ENCODE results near the gene DEFB116.

DEFB116 gene

DNA sequence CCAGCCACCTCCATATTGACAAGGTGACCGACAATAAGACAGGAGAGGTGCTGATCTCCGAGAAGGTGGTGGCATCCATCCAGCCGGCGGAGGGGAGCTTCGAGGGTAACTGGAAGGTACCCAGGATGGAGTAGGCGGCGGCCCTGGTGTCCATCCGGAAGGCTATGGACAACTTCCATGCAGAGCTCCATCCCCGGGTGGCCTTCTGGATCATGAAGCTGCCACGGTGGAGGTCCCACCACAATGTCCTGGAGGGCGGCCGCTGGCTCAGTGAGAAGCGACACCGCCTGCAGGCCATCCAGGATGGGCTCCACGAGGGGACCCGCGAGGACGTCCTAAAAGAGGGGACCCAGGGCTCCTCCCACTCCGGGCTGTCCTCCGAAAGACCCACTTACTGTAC is 33.9 kb downstream of the DEFB116 start:
- Histone ChIP-seq H3K79me2 (ENCODE audit: low read length) (no peaks in the 10 kb centered on the region), H3K9ac (ENCODE audit: low read length) (no peak overlapping the region), H3K4me3 (ENCODE audit: low read length) (no peak overlapping the region), H3K4me2 (ENCODE audit: low read depth, low read length) (no peak overlapping the region), H2AFZ (ENCODE audit: low read length) (no peak overlapping the region), H3K27me3 (replicated peaks; ENCODE audit: insufficient read depth, low read length) (no peaks in the 10 kb centered on the region), H3K4me1 (ENCODE audit: low read length) (no peaks in the 10 kb centered on the region), H3K9me2 (replicated peaks; ENCODE audit: insufficient read depth, low read length) (no peaks in the 10 kb centered on the region), H3K36me3 (replicated peaks; ENCODE audit: insufficient read depth, low read length) (no peaks in the 10 kb centered on the region), H3F3A (ENCODE audit: insufficient read depth, low read length) (no peaks in the 10 kb centered on the region), H4K20me1 (ENCODE audit: insufficient read depth, low read length) (no peaks in the 10 kb centered on the region), H3K27ac (ENCODE audit: low read length) (no peak overlapping the region), H3K9me3 (replicated peaks; ENCODE audit: insufficient read depth, low read length) (no peaks in the 10 kb centered on the region)
- TF ChIP-seq EZH2phosphoT487 (IDR thresholded peaks at IDR 0.05; ENCODE audit: low read length) (no peak), EZH2 (optimal IDR thresholded peaks at IDR 0.05; ENCODE audit: low read depth, low read length) (no peak)
- TF ChIP-seq, protein P1, sequence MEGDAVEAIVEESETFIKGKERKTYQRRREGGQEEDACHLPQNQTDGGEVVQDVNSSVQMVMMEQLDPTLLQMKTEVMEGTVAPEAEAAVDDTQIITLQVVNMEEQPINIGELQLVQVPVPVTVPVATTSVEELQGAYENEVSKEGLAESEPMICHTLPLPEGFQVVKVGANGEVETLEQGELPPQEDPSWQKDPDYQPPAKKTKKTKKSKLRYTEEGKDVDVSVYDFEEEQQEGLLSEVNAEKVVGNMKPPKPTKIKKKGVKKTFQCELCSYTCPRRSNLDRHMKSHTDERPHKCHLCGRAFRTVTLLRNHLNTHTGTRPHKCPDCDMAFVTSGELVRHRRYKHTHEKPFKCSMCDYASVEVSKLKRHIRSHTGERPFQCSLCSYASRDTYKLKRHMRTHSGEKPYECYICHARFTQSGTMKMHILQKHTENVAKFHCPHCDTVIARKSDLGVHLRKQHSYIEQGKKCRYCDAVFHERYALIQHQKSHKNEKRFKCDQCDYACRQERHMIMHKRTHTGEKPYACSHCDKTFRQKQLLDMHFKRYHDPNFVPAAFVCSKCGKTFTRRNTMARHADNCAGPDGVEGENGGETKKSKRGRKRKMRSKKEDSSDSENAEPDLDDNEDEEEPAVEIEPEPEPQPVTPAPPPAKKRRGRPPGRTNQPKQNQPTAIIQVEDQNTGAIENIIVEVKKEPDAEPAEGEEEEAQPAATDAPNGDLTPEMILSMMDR (IDR thresholded peaks at IDR 0.05; ENCODE audit: low read length), result no peak
- DNase-seq, result no peak

DNA sequence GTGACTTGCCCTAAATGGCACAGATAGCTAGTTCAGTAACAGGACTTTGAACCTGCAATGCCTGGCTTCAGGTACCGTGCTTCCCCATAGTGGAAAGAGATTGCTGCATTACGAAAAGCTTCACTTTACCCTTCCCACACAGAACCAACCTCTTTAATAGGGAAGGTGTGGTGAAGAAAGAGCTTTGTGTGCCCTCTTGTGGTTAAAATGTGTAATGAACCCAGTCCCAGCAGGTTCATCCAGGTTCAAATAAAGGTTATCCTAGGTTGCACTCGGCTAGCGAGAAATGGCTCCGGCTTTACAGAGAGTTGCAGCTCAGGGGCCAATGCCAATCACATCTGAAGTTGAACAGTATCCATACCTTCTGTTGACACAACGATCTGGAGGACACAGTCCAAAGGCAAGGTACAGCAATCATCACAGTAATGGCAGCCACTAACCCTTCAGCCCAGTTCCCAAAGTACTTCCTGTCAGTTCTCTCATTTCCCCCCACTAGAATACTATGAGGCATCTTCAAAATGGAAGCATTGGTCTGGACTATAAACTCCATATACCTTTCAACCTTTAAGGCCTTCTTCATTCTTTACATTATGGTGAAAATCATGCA is 48.0 kb downstream of the DEFB116 start:
- no peaks in the 10 kb centered on the region for H3K36me3 ChIP-seq (replicated peaks; ENCODE audit: insufficient read depth, low read length)
- no peaks in the 10 kb centered on the region for H3K9me2 ChIP-seq (replicated peaks; ENCODE audit: insufficient read depth, low read length)
- DNase-seq, result peak; percentile 36
- H3K27ac ChIP-seq (ENCODE audit: low read length), result no peak overlapping the region
- H3K27me3 ChIP-seq (replicated peaks; ENCODE audit: insufficient read depth, low read length), result no peaks in the 10 kb centered on the region
- no peak overlapping the region for H2AFZ ChIP-seq (ENCODE audit: low read length)
- H3K4me3 ChIP-seq (ENCODE audit: low read length), result no peak overlapping the region
- no peak overlapping the region for H3K4me2 ChIP-seq (ENCODE audit: low read depth, low read length)
- H3K4me1 ChIP-seq (ENCODE audit: low read length), result no peaks in the 10 kb centered on the region
- H3F3A ChIP-seq (ENCODE audit: insufficient read depth, low read length), result no peaks in the 10 kb centered on the region
- TF ChIP-seq, protein P1 (IDR thresholded peaks at IDR 0.05; ENCODE audit: low read length), result peak; percentile 74
- TF ChIP-seq EZH2 (optimal IDR thresholded peaks at IDR 0.05; ENCODE audit: low read depth, low read length), result no peak
- H3K79me2 ChIP-seq (ENCODE audit: low read length), result no peaks in the 10 kb centered on the region
- no peaks in the 10 kb centered on the region for H4K20me1 ChIP-seq (ENCODE audit: insufficient read depth, low read length)
- H3K9me3 ChIP-seq (replicated peaks; ENCODE audit: insufficient read depth, low read length), result no peaks in the 10 kb centered on the region
- no peak overlapping the region for H3K9ac ChIP-seq (ENCODE audit: low read length)

DNA sequence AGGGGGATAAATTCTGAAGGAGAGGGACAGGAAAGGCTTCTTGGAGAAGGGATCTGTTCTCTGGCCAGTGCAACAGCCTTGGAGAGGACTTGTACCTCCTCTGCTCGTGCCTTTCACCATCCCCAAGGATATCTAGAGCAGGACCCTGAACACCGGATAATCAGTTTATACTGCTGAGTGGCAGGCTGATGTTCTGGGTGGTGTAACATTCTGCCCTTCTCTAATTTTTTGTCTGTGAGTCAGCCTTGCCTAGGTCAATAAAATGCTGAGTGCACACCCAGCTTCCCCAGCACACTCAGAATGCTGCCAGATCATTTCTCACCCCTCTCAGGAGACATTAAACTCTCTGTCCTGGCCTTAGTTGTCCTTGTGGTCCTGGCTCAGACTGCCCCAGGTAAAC is 51.0 kb downstream of the DEFB116 start, which contains the start of gene DEFB115:
TSS of gene DEFB115 (plus strand) at position 301 of the 400 bp plus-strand sequence. CDS start at position 301, 0 bp downstream.
- H4K20me1 ChIP-seq (ENCODE audit: insufficient read depth, low read length), result no peaks in the 10 kb centered on the region
- no peak within 1 kb of the TSS for H2AFZ ChIP-seq (ENCODE audit: low read length)
- H3K79me2 ChIP-seq (ENCODE audit: low read length), result no peaks in the 10 kb centered on the region
- H3F3A ChIP-seq (ENCODE audit: insufficient read depth, low read length), result no peaks in the 10 kb centered on the region
- no peak within 1 kb of the TSS for H3K4me2 ChIP-seq (ENCODE audit: low read depth, low read length)
- H3K9me2 ChIP-seq (replicated peaks; ENCODE audit: insufficient read depth, low read length), result no peaks in the 10 kb centered on the region
- no peaks in the 10 kb centered on the region for H3K27me3 ChIP-seq (replicated peaks; ENCODE audit: insufficient read depth, low read length)
- no peaks in the 10 kb centered on the region for H3K4me1 ChIP-seq (ENCODE audit: low read length)
- no peak within 1 kb of the TSS for H3K9ac ChIP-seq (ENCODE audit: low read length)
- H3K27ac ChIP-seq (ENCODE audit: low read length), result no peak within 1 kb of the TSS
- H3K36me3 ChIP-seq (replicated peaks; ENCODE audit: insufficient read depth, low read length), result no peaks in the 10 kb centered on the region
- TF ChIP-seq EZH2 (optimal IDR thresholded peaks at IDR 0.05; ENCODE audit: low read depth, low read length) (no peak), EZH2phosphoT487 (IDR thresholded peaks at IDR 0.05; ENCODE audit: low read length) (no peak)
- TF ChIP-seq, protein P1 (IDR thresholded peaks at IDR 0.05; ENCODE audit: low read length), result no peak
- no peak for DNase-seq
- no peaks in the 10 kb centered on the region for H3K9me3 ChIP-seq (replicated peaks; ENCODE audit: insufficient read depth, low read length)
- H3K4me3 ChIP-seq (ENCODE audit: low read length), result no peak within 1 kb of the TSS
